Astrocyte (in vitro differentiated cells and primary cell): ENCODE measurements around the gene SOX15. TPM values are rescaled to one million over a fixed set of nuclear protein-coding genes. Genes with fewer than 3 reads are reported as not detected.

Experiments used
- DNase-seq: peaks from one replicate; pipeline ENCODE4 v3.0.0-alpha.2; 2010; ENCODE audit warnings: low read depth
- FAIRE-seq: peaks from 2 replicates; lab custom pipeline; 2011; peaks lifted over from hg19 to GRCh38; lab: Jason Lieb, UNC
- H2AFZ ChIP-seq: 2 replicates; pipeline ENCODE4 v1.6.0; 2012; ENCODE audit warnings: low read depth, low read length, inconsistent platforms
- H3K27ac ChIP-seq: 2 replicates; pipeline ENCODE4 v1.5.1; 2011; ENCODE audit warnings: low read depth, low read length, inconsistent platforms
- H3K27me3 ChIP-seq: 2 replicates; pipeline ENCODE4 v1.6.0; 2011; ENCODE audit warnings: low read length, inconsistent platforms; ENCODE audit not compliant: insufficient read depth
- H3K36me3 ChIP-seq: 2 replicates; pipeline ENCODE4 v1.5.1; 2011; ENCODE audit warnings: low read length, inconsistent platforms; ENCODE audit not compliant: insufficient read depth
- H3K4me1 ChIP-seq: 2 replicates; pipeline ENCODE4 v1.5.1; 2011; ENCODE audit warnings: low read length, inconsistent platforms; ENCODE audit not compliant: insufficient read depth
- H3K4me2 ChIP-seq: 2 replicates; pipeline ENCODE4 v1.6.0; 2012; ENCODE audit warnings: low read length, inconsistent platforms
- H3K4me3 ChIP-seq: 2 replicates; pipeline ENCODE4 v1.5.1; 2011; ENCODE audit warnings: low read depth, mild to moderate bottlenecking, low read length, inconsistent platforms; ENCODE audit not compliant: insufficient read depth
- H3K79me2 ChIP-seq: 2 replicates; pipeline ENCODE4 v1.6.0; 2012; ENCODE audit warnings: mild to moderate bottlenecking, low read length, inconsistent platforms; ENCODE audit not compliant: insufficient read depth
- H3K9ac ChIP-seq: 2 replicates; pipeline ENCODE4 v1.6.0; 2012; ENCODE audit warnings: mild to moderate bottlenecking, low read length, inconsistent platforms
- H3K9me3 ChIP-seq: 2 replicates; pipeline ENCODE4 v1.5.1; 2012; ENCODE audit warnings: low read depth, mild to moderate bottlenecking, low read length, inconsistent platforms; ENCODE audit not compliant: insufficient read depth
- H4K20me1 ChIP-seq: 2 replicates; pipeline ENCODE4 v1.6.0; 2012; ENCODE audit warnings: low read length, inconsistent platforms; ENCODE audit not compliant: insufficient read depth
- H3K27ac Mint-ChIP-seq: one replicate; pipeline ENCODE4 v1.8.0; 2021; ENCODE audit warnings: mild to moderate bottlenecking, mixed read lengths; ENCODE audit not compliant: unreplicated experiment
- H3K27me3 Mint-ChIP-seq: one replicate; pipeline ENCODE4 v1.8.0; 2021; ENCODE audit warnings: low read depth, mixed read lengths; ENCODE audit not compliant: unreplicated experiment
- H3K36me3 Mint-ChIP-seq: one replicate; pipeline ENCODE4 v1.8.0; 2021; ENCODE audit warnings: low read depth, mixed read lengths; ENCODE audit not compliant: unreplicated experiment
- H3K4me1 Mint-ChIP-seq: one replicate; pipeline ENCODE4 v1.8.0; 2021; ENCODE audit warnings: low read depth, mixed read lengths; ENCODE audit not compliant: unreplicated experiment
- H3K4me3 Mint-ChIP-seq: one replicate; pipeline ENCODE4 v1.8.0; 2021; ENCODE audit warnings: mild to moderate bottlenecking, moderate library complexity, mixed read lengths; ENCODE audit not compliant: unreplicated experiment
- H3K9me3 Mint-ChIP-seq: one replicate; pipeline ENCODE4 v1.8.0; 2021; ENCODE audit warnings: mild to moderate bottlenecking, mixed read lengths; ENCODE audit not compliant: unreplicated experiment
- EZH2 ChIP-seq: IDR thresholded peaks from 2 replicates; pipeline ENCODE4 v1.6.1; 2012; ENCODE audit warnings: mild to moderate bottlenecking, low read length, inconsistent platforms; ENCODE audit not compliant: insufficient read depth
- total RNA-seq: library from RNA; stranded (reverse); gene quantifications from 2 replicates; pipeline ENCODE4 v1.2.1, GENCODE V29; 2021
- TF ChIP-seq, protein P1 (sequence below): IDR thresholded peaks from 2 replicates; pipeline ENCODE4 v1.5.1; 2011; ENCODE audit warnings: low read depth, mild to moderate bottlenecking, inconsistent platforms, low read length, moderate library complexity; ENCODE audit not compliant: insufficient read depth

SOX15 gene
- total RNA-seq, 1 donor from 2014 or later, result 4.0 TPM

DNA sequence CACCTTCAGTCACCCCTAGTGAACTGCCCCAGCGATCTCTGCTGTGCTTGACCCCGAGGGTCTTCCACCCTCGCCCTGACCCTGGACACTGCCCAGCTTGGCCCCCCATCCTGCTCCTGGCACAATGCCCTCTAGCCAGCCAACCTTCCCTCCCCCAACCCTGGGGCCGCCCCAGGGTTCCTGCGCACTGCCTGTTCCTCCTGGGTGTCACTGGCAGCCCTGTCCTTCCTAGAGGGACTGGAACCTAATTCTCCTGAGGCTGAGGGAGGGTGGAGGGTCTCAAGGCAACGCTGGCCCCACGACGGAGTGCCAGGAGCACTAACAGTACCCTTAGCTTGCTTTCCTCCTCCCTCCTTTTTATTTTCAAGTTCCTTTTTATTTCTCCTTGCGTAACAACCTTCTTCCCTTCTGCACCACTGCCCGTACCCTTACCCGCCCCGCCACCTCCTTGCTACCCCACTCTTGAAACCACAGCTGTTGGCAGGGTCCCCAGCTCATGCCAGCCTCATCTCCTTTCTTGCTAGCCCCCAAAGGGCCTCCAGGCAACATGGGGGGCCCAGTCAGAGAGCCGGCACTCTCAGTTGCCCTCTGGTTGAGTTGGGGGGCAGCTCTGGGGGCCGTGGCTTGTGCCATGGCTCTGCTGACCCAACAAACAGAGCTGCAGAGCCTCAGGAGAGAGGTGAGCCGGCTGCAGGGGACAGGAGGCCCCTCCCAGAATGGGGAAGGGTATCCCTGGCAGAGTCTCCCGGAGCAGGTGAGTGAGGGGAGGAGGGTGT lies 31.2 kb downstream of the SOX15 start, which contains the start of gene TNFSF13:
Gene TNFSF13, plus strand, starts transcription at position 207 of the 776 bp plus-strand sequence. Its CDS starts 290 bp downstream, at position 497.
- Histone ChIP-seq H3K4me2 (peak within 1 kb of the TSS; percentile 59), H3K27ac (no peak within 1 kb of the TSS), H3K36me3 (no peaks in the 10 kb centered on the region), H3K9ac (peak within 1 kb of the TSS; percentile 28), H4K20me1 (peaks cover under 1% of the 10 kb centered on the region), H3K9me3 (no peaks in the 10 kb centered on the region), H3K4me3 (no peak within 1 kb of the TSS), H2AFZ (peak within 1 kb of the TSS; percentile 64), H3K27me3 (no peaks in the 10 kb centered on the region), H3K4me1 (peaks cover 25% of the 10 kb centered on the region), H3K79me2 (peaks cover 20% of the 10 kb centered on the region)
- FAIRE-seq (no peak), DNase-seq (no peak)
- no peak for TF ChIP-seq EZH2
- Mint-ChIP-seq H3K4me1 (peaks cover 17% of the 10 kb centered on the region), H3K27me3 (no peaks in the 10 kb centered on the region), H3K27ac (peak within 1 kb of the TSS; percentile 53), H3K4me3 (peak within 1 kb of the TSS; percentile 62), H3K36me3 (no peaks in the 10 kb centered on the region), H3K9me3 (no peaks in the 10 kb centered on the region)

DNA sequence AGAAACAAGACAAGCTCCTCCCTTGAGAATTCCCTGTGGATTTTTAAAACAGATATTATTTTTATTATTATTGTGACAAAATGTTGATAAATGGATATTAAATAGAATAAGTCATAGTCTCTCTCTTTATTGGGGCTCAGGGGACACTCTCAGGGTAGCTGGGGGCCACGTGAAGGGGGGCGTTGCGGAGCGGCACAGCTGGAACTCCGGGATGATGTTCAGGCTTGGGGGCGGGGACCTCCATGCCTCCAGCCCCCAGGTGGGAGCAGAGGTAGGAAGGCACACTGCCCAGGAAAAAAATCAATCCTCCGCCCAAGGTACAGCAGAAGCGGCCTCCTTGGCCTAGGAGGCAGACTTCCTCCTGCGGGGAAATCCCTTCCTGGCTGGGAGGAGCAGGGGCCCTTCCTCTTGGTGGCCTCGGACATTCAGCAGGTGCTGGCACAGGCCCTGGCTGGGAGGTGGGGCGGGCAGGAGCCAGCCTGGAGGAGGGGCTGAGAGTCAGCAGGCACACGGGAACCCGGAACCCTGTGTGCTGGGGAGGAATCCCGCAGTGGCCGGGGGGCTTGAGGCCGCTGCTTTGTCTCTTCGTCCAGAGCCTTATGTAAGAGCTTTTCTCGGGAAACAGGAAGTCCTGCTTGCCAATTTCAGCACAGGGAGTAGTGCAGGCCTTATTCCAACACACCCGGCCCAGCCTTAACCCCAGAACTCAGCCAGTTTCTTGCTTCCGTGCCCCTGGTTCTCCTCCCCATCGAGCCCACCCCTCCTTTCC lies 31.9 kb downstream of the SOX15 start:
- TF ChIP-seq, protein P1, sequence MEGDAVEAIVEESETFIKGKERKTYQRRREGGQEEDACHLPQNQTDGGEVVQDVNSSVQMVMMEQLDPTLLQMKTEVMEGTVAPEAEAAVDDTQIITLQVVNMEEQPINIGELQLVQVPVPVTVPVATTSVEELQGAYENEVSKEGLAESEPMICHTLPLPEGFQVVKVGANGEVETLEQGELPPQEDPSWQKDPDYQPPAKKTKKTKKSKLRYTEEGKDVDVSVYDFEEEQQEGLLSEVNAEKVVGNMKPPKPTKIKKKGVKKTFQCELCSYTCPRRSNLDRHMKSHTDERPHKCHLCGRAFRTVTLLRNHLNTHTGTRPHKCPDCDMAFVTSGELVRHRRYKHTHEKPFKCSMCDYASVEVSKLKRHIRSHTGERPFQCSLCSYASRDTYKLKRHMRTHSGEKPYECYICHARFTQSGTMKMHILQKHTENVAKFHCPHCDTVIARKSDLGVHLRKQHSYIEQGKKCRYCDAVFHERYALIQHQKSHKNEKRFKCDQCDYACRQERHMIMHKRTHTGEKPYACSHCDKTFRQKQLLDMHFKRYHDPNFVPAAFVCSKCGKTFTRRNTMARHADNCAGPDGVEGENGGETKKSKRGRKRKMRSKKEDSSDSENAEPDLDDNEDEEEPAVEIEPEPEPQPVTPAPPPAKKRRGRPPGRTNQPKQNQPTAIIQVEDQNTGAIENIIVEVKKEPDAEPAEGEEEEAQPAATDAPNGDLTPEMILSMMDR, result no peak
- TF ChIP-seq EZH2, result no peak
- DNase-seq, result peak; percentile 59
- H3K79me2 ChIP-seq, result peaks cover 12% of the 10 kb centered on the region
- no peaks in the 10 kb centered on the region for H3K36me3 Mint-ChIP-seq
- peak overlapping the region; percentile 28 for H3K9ac ChIP-seq
- H3K27me3 ChIP-seq, result no peaks in the 10 kb centered on the region
- H3K27ac Mint-ChIP-seq, result no peak overlapping the region
- no peaks in the 10 kb centered on the region for H3K36me3 ChIP-seq
- H3K4me3 ChIP-seq, result no peak overlapping the region
- no peaks in the 10 kb centered on the region for H4K20me1 ChIP-seq
- H3K4me1 ChIP-seq, result peaks cover 22% of the 10 kb centered on the region
- H3K9me3 ChIP-seq, result no peaks in the 10 kb centered on the region
- no peak overlapping the region for H3K27ac ChIP-seq
- FAIRE-seq, result no peak
- peak overlapping the region; percentile 64 for H2AFZ ChIP-seq
- peaks cover 17% of the 10 kb centered on the region for H3K4me1 Mint-ChIP-seq
- peak overlapping the region; percentile 40 for H3K4me3 Mint-ChIP-seq
- H3K4me2 ChIP-seq, result peak overlapping the region; percentile 59
- no peaks in the 10 kb centered on the region for H3K9me3 Mint-ChIP-seq
- peaks cover 6% of the 10 kb centered on the region for H3K27me3 Mint-ChIP-seq

GRCh38 chr17:7557147-7557764 lies 32.6 kb downstream of the SOX15 start:
- H3K4me1 Mint-ChIP-seq, result peaks cover 11% of the 10 kb centered on the region
- no peaks in the 10 kb centered on the region for H4K20me1 ChIP-seq
- no peaks in the 10 kb centered on the region for H3K27me3 ChIP-seq
- no peaks in the 10 kb centered on the region for H3K9me3 ChIP-seq
- DNase-seq (no peak), FAIRE-seq (no peak)
- H3K4me1 ChIP-seq, result peaks cover 15% of the 10 kb centered on the region
- TF ChIP-seq, protein P1, result no peak
- TF ChIP-seq EZH2, result no peak
- H3K9me3 Mint-ChIP-seq, result peaks cover 1% of the 10 kb centered on the region
- no peaks in the 10 kb centered on the region for H3K36me3 Mint-ChIP-seq
- no peak overlapping the region for H3K27ac ChIP-seq
- H3K27me3 Mint-ChIP-seq, result peaks cover 11% of the 10 kb centered on the region
- H2AFZ ChIP-seq, result no peak overlapping the region
- peaks cover 5% of the 10 kb centered on the region for H3K79me2 ChIP-seq
- no peak overlapping the region for H3K4me2 ChIP-seq
- no peak overlapping the region for H3K4me3 ChIP-seq
- H3K9ac ChIP-seq, result no peak overlapping the region
- H3K36me3 ChIP-seq, result no peaks in the 10 kb centered on the region
- no peak overlapping the region for H3K27ac Mint-ChIP-seq
- no peak overlapping the region for H3K4me3 Mint-ChIP-seq
